IPS-NIHi7 (cell line): Measurements from ENCODE around the gene PKP1.

Experiments used
- DNase-seq: peaks from one replicate; pipeline ENCODE4 v3.0.0; 2012; ENCODE audit warnings: mixed read lengths; ENCODE audit errors: extremely low spot score

PKP1 gene

DNA sequence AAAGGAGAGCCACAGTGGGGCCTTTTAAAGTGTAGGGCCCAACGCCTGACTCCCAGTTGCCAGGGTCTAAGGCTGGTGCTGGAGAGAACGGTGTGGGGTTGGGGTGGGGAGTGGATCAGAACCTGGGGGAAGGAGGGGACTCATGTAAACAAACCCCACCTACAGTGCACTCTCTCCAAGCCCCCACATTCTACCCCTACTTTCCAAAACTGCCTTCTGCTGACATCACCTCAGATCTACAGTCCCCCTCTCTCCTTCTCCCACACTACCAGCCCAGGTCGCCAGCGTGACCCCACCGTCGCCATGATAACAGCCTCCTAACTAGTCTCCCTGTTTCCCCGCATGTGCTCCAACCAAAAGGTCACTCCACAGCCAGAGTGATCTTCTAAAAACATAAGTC, 67.6 kb downstream of the PKP1 start:
- no peak for DNase-seq

DNA sequence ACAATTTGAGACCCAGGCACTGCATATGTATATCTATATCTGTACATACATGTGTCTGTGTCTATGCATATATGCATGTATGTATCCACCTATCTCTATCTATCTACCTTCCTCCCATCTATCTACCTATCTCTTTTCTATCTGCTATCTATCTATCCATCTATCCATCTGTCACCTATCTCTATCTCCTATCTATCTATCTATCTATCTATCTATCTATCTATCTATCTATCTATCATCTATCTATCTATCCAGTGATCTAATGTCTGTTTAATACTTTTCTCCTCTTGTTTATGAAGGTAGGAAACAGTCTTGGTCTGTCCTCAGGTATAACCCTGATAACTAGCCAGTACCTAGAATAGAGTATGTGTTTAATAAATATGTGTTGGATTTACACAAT, 68.3 kb downstream of the PKP1 start:
- DNase-seq = no peak

DNA sequence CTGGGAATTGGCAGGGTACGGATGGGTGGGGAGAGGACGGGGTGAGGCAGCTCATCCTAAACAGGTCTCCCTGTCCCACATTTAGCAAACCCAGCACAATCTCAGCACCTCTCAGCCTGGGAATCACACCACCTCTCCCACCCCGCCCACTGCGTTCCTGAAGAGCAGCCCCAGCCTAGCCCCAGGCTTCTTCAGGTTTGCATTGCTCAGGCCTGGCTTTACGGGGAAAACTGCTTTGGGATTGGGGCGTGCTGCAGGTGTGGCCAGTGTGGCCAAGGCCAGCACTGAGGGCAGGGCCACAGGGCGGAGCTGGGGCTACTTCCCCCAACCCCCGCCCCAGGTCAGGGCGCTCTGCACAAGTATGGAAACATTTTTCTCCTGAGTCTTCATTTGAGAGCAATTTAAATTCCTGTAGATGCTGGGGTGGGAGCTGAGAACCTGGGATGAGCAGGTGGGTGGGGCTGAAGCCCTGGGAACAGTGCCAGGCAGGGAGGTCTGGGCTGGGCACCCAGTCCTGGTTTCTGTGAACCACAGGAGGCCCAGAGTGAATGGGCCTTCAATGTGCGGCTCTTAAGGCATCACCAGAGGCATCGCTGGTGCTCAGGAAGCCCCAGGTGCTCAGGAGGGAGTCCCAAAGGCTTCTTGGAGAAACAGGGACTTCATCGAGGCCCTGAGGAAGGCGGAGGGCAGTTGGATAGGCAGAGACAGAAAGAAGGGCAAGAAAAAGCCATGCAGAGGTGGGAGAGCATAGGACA, 70.1 kb downstream of the PKP1 start:
- no peak for DNase-seq

DNA sequence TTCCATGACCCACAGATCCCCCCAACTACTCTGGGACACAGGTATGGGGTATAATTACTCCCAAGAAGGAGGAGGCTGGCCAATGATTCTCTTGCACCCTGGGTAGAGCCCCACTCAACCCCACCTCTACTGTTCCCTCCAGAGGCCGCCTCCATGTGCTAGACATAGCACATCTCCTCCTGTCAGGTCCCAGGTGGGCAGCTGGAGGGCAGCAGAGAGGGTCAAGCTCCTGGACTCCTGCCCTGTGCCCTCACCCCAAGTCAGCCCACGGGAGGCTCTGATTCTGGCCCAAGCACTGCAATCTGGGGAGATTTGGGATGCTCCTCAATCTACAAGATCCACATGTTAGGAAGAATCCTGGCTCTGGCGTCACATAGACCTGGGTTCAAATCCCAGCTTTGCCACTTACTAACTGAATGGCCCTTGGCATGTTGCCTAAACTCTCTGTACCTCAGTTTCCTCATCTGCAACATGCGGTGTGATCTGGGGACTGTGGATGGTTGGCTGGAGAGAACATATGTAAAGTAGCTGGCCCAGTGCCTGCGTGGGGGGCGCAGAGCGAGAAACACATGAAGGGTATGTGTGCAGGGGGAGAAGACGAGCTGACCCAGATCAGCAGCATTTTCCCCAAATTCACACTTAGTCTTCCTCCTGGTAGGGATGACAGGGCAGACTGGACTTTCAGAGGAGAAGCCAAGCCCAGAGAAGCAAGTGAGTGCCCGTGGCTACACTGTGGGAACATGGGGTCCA, 71.0 kb downstream of the PKP1 start:
- DNase-seq = no peak

DNA sequence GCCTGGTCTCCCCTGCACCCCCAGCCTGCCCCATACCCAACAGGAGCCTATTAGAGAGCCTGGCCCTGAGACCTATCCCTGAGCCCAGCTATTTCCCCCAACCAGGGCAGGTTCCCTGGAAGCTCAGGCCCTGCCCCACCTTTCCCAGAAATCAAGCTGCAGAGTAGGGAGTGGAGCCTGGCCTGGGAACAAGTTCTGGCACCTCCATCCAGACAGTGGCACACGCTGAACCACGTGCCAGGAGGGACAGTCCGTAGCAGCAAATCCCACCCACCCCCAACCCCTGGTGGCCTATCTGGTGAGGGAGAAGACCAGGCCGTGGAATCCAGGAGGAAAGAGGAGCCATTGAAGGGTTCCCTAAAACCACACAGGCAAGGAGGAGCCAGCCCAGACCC, 71.6 kb downstream of the PKP1 start:
- no peak for DNase-seq

DNA sequence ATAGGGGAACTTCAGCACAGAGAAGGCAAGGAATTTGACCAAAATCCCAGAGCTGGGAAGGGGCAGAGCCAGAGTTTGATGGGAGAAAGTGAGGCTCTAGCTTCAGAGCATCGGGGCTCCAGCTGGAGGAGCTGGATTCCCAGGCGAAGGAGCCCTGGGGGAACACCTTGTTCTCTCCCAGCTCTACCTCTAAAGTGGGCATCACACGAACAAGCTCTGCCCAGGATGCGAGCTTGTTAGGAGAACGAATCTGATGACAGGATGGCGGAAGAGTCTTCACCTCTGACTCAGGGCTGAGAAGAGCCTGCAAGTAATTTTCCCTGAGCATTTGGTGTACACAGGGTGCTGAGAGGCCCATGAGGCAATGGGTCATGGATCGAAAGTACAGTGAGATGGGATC, 72.2 kb downstream of the PKP1 start:
- no peak for DNase-seq

DNA sequence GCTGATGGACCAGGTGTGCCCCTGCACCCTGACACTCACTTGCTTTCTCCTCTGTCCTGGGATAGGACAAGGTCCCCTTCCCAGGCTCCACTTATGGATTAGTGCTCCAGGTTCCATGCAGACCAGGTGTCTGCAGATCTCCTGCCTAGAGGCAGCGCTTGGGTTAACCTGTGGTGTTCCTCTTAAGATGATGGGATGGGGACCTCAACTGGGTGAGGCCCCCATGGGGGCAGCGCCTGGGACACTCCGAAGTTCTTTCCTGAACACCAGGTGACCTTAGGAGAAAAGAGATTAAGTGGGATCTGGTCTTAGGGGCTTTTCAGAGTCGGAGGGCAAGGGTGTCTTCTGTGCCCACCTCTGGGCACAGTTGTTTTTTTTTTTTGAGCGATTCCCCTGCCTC, 72.9 kb downstream of the PKP1 start:
- no peak for DNase-seq

DNA sequence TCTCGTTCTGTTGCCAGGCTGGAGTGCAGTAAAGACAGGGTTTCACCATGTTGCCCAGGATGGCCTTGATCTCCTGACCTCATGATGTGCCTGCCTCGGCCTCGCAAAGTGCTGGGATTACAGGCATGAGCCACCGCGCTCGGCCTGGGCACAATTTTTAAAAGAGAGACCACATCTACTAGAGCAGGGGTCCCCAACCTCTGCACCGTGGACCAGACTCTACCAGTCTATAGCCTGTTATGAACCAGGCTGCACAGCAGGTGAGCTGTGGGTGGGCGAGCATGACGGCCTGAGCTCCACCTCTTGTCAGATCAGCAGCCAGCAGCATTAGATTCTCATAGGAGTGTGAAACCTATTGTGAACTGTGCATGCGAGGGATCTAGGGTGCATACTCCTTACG, 73.4 kb downstream of the PKP1 start:
- no peak for DNase-seq

DNA sequence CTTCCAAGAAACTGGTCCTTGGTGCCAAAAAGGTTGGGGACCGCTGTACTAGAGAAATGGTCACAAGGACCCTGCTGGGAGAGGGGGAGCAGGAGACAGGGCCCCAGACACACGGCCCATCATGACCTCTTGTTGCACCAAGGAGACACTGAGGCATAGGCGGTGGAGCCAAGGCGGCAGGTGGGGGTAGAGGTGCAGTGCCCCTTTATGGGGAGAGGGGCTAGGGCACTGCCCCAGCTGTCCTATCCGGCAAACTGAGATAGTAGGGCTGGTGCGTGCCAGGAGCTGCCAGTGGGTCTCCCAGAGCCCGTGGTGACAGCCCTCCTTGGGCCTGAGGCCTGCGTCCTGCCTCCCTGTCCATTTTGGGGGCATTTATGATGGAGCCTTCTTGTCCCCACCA, 73.9 kb downstream of the PKP1 start:
- no peak for DNase-seq

DNA sequence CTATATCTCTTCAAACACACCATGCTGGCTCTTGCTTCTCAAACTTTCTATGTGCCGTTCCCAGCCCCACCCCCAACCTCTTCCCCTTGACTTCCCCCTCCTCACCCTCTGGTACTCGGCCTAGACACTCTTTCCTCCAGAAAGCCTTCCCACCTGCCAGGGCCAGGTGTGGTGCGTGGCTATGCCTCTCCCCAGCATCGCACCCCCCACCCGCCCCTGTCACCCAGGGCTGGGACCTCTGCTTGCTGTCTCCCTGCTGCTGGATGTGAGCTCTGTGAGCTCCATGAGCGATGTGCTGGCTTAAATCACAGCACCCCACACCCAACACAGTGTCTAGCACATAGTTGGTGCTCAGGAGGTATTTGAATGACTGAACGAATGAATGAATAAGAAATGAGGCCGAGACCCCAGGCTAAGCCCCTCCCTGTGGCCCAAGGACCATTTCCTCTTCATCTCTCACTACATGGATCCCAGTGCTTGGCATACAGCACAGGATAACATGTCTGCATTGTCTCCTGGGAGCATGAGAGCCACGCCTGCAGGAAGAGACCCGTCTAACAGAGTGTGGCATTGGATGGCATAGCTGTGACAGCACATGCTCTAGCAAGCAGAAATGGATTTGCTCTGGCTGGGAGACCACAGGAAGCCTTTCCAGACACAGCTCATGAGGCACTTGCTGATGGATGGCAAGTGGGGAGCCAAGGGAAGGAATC, 74.5 kb downstream of the PKP1 start:
- DNase-seq = no peak

DNA sequence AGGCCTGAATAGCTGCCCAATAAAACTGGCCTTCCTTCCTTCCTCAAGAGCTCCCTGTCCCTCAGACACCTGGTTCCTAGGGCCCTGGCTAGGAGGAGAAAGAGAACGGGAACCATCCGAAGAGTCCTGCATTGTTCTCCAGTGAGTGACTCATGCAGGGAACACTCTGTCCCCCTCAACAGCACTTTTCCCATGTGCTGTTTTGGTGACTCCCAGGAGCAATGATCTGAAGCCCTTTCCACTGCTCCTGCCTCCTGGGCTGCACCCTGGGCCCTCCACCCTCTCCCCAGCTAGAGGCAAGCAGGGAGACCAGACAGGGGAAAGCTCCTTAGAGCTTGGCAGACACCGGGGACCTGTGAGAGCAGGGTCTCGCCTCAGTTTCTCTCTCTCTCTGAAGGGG, 75.3 kb downstream of the PKP1 start:
- no peak for DNase-seq

DNA sequence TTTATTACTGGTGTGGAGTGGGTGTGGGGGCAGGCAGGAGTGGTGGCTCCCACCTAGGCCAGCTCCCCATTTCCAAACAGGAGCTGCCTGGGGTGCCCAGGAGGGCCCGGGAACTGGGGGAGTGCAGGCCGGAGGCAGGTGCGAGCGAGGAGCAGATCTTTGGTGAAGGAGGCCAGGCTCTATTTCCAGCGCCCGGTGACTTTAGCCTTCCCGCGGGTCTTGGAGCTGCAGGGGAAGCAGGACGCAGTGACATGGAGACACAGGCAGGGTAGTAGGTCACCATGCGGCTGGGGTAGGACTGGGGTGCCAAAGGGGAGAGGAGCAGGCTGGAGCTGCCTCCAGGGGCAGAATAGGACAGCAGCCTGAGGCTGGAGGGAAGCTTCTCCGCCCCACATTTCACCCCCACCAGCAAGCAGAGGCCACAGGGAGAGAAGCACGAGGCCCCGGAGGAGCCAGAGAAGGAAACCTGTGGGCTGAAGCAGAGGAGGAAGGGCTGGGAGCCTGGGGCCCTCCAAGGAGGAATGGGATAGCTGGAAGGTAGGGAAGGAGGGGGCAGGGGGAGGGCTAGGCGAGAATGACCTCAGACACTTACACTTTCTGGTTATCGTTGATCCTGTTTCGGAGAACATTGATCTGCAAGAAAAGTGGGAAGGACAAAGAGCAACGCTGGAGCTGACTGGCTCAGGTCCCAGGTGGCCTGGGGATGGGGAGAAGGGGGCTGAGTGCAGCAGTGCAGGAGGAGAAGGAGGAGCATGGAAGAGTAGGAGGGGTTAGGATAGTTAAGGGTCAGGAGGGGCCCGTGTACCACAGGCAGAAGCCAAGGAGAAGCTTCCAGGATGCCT, 75.9 kb downstream of the PKP1 start:
- no peak for DNase-seq

DNA sequence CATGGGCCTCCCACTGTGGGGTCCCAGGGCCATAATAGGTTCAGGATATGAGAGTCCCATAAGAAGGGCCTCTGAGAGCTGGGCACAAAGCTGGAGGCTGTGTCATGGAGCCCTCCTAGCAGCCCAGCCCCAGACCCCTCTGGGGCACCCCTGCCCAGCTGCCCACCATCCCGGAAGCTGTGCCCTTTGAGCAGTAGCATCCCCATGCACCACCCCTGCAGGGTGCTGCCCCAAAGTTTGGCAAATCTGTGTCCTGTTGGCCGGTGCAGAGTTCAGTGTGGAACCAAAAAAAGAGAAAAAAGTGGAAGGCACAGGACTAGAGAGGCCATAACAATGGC, 76.5 kb downstream of the PKP1 start:
- DNase-seq = no peak

DNA sequence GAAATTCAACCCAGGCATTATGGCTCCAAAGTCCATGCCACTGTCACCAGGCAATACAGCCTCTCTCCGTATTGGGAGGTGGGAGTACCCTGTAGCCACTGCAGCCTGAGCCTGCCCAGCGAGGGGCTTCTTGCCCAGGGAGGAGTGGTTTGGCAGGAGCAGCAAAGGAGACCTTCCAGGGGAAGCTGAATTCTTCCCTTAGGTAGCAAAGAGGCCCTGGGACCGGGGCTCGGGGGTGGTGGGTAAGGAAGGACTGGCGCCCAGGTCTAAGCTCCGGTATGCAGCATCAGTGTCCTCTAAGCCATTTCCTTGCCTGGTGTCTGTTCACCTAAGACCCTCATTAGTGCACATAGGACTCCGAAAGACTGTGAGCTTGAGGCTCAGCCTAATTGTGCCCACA, 77.2 kb downstream of the PKP1 start:
- no peak for DNase-seq

DNA sequence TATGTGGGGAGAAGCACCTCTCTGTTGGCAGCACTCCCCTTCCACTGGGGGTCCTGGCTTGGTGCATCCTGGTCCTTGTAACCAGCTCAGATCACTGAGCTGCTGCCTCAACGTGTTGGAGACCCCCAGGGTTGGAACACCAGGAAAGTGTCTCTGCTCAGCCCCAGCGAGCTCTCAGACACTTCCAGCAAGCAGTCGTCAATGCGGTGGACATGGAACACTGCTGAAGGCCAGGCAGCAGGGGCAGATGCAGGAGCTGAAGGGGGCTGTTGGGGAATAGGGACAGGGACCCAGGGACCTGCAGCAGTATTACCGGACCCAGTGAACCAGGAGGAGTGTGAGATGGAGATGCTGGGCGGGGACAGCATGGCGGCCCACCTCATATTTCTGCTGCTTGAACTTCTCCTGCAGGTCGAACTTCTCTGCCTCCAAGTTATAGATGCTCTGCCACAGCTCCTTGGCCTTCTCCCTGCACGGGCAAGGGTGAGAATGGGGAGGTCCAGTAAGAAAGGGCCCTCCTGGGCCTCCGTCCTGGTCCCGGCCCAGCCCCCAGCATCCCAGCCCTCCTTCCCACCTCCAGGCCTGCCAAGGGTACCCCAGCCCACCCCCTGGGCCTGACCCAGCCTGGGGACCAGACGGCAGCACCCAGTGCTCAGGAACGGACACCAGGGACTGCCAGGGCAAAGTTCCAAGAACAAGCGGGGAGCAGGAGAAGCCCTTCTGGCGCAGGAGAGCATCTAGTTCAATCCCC, 77.8 kb downstream of the PKP1 start:
- no peak for DNase-seq

DNA sequence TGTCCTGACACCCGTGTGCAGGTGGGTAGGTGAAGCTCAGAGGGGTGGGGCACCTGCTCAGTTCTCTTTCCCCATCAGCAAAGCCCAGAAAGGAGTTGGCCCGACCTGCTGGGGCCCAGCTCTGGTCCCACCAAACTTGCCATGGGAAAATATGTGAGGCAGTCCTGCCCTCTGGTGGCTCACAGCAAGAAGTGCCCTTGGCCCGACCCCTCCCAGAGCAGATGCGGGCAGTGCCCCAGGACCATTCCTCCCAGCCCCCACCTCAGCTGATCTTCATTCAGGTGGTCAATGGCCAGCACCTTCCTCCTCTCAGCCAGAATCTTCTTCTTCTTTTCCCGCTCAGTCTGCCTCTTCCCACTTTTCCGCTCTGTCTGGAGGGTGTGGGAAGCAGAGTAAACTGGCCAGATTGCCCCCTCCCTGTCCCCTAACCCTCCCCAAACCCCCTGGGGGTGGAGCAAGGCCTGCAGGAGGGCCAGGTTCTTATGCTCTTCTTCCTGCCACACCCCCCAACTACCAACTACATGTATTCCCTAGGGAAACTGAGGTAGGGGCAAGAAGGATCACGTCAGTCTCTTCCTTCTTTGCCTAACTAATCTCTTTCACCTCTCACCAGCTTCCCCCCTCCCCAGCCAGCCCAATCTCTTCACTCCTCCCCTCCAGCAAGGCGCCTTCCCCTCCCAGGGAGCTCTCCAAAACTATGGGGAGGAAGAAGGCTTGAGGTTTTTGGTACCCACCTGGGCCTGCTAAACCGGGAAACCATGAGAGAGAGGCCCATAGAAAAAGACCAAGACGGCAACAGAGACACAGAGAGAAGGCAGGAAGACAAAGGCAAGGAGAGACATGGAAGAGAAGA, 78.6 kb downstream of the PKP1 start:
- DNase-seq = peak; percentile 97

DNA sequence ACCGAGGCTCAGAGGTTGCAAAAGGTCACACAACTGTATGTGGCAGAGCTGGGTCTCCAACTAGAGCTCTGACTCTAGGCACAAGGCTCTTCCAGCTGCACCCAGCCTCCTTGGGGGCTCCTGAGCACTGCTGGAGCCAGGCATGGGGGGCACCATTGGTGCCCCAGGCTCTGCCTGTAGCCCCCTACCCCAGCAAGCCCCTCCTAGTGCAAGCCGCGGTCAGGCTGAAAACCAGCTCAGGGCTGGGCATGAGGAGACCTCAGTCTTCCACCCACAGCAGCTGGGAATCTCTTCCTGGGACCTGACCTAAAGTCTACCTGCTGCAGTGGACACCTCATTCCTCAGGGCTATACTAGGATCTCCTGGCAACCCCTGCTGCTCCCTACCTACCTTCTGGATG, 79.6 kb downstream of the PKP1 start:
- no peak for DNase-seq

DNA sequence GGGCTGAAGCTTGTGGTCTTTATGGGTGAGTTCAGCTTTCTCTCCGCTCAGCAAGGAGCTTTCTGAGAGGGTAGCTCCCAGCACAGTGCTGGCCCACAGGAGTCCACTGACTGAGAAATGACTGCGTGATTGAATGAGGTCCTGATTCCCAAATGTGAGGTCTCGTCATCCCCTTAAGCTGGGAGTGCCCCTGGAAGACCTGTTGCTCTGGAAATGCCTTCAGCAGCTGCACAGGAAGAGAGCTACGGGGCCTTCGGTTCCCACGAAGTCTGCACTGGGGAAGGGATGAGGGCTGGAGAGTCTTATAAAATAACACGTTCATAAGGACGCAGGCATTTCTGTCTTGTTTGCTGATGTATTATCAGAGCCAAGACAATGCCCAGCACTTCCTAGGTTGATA, 80.2 kb downstream of the PKP1 start:
- no peak for DNase-seq

DNA sequence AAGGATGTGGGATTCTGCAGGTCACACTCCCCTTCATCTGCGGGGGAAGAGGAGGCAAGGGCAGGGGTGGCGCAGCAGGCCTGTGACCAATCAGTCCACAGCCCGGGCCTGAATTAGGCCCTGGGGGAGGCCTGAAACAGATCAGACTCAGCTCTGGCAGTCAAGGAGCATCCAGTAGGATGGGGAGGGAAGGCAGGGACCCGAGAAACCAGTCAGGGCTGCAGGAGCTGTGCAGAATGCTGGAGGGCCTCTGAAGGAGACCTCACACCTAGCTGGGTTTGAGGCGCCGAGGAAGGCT, 81.5 kb downstream of the PKP1 start:
- no peak for DNase-seq

DNA sequence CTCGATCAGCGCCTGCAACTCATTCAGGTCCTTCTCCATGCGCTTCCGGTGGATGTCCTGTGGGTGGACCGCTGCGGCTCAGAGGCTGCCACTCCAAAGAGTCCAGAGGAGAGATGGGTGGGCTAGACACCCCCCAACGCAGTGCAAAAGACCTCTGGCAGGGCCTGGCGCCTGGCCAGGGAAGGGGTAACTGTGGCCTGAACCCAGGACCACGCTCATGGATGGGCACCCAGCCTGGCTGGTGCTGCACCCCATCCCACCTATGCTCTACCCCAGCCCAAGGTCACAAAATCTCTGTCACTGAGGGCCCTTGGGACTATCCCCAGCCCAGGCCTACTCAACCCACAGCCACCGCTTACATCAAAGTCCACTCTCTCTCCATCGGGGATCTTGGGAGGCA, 81.9 kb downstream of the PKP1 start:
- no peak for DNase-seq

DNA sequence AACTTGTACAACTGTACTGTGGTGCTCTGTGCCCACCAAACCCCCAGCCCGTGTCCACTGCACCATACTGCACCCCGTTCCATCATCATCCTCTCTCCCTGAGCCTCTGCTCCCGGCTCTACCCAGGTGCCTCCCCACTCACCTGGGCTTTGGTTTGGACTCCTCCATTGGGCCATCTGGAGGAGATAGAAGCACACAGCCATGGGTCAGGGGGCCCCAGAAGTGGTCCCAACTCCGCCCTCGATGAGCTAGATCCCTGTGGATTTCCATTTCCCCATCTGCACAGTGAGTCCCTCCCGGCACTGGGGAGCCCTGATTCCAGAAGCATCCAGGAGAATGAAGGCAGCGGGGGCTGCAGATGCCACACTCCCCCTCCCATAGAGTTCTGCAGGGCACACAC, 83.4 kb downstream of the PKP1 start:
- no peak for DNase-seq
